ENCODE results near the gene BSPRY.

DNA sequence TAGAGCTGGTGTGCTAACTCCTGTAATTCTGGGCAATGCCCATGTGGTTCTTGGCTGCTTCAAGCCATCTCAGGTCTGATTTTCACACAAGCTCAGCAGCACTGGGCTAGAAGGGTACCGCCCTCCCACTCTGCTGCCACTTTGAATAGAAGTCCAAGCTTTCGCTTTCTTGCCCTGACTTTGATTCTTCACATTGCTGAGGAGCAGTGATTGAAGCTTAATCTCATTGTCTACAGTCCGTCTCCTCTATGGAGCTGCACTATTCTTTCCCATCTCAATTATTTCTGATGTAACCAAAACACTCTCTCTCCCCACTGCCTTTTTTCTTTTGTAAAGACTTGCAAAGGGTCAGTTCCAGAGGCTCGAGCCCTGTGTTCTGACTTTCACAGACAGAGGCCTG, 33.3 kb upstream of the BSPRY start:
- TF ChIP-seq, protein P1, sequence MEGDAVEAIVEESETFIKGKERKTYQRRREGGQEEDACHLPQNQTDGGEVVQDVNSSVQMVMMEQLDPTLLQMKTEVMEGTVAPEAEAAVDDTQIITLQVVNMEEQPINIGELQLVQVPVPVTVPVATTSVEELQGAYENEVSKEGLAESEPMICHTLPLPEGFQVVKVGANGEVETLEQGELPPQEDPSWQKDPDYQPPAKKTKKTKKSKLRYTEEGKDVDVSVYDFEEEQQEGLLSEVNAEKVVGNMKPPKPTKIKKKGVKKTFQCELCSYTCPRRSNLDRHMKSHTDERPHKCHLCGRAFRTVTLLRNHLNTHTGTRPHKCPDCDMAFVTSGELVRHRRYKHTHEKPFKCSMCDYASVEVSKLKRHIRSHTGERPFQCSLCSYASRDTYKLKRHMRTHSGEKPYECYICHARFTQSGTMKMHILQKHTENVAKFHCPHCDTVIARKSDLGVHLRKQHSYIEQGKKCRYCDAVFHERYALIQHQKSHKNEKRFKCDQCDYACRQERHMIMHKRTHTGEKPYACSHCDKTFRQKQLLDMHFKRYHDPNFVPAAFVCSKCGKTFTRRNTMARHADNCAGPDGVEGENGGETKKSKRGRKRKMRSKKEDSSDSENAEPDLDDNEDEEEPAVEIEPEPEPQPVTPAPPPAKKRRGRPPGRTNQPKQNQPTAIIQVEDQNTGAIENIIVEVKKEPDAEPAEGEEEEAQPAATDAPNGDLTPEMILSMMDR (tag by site-specific recombination; IDR thresholded peaks at IDR 0.05): no peak
- TF ChIP-seq ZBTB20 (tag by site-specific recombination; IDR thresholded peaks at IDR 0.05): no peak
- no peak for TF ChIP-seq GLI2 (tag by site-specific recombination; IDR thresholded peaks at IDR 0.05; ENCODE audit: borderline replicate concordance, low read depth)
- TF ChIP-seq, protein P2, sequence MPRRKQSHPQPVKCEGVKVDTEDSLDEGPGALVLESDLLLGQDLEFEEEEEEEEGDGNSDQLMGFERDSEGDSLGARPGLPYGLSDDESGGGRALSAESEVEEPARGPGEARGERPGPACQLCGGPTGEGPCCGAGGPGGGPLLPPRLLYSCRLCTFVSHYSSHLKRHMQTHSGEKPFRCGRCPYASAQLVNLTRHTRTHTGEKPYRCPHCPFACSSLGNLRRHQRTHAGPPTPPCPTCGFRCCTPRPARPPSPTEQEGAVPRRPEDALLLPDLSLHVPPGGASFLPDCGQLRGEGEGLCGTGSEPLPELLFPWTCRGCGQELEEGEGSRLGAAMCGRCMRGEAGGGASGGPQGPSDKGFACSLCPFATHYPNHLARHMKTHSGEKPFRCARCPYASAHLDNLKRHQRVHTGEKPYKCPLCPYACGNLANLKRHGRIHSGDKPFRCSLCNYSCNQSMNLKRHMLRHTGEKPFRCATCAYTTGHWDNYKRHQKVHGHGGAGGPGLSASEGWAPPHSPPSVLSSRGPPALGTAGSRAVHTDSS (tag by site-specific recombination; IDR thresholded peaks at IDR 0.05): no peak
